ENCODE results near the gene TRUB1. TPM values are rescaled to one million over a fixed set of nuclear protein-coding genes. Genes with fewer than 3 reads are reported as not detected.

The TRUB1 gene
- total RNA-seq, 1 donor, result 31.8 TPM

- no peak overlapping the region for H3K4me3 ChIP-seq (ENCODE audit: low read depth, low read length)
- TF ChIP-seq CTCF (IDR thresholded peaks at IDR 0.05; ENCODE audit: insufficient read depth, low read length), result no peak
- DNase-seq (ENCODE audit: low read depth), result no peak
These were observed 25.5 kb upstream of the TRUB1 start for GRCh38 chr10:114912470-114912859.

GRCh38 chr10:114914560-114914959, 23.4 kb upstream of the TRUB1 start:
- TF ChIP-seq CTCF (IDR thresholded peaks at IDR 0.05; ENCODE audit: insufficient read depth, low read length), result no peak
- H3K4me3 ChIP-seq (ENCODE audit: low read depth, low read length), result no peak overlapping the region
- no peak for DNase-seq (ENCODE audit: low read depth)

- TF ChIP-seq CTCF (IDR thresholded peaks at IDR 0.05; ENCODE audit: insufficient read depth, low read length), result no peak
- no peak overlapping the region for H3K4me3 ChIP-seq (ENCODE audit: low read depth, low read length)
- DNase-seq (ENCODE audit: low read depth), result no peak
These were observed 22.7 kb upstream of the TRUB1 start for GRCh38 chr10:114915294-114915693.

GRCh38 chr10:114916653-114917052, 21.3 kb upstream of the TRUB1 start:
- H3K4me3 ChIP-seq (ENCODE audit: low read depth, low read length), result no peak overlapping the region
- no peak for TF ChIP-seq CTCF (IDR thresholded peaks at IDR 0.05; ENCODE audit: insufficient read depth, low read length)
- DNase-seq (ENCODE audit: low read depth), result no peak

- TF ChIP-seq CTCF (IDR thresholded peaks at IDR 0.05; ENCODE audit: insufficient read depth, low read length), result no peak
- DNase-seq (ENCODE audit: low read depth), result no peak
- H3K4me3 ChIP-seq (ENCODE audit: low read depth, low read length), result no peak overlapping the region
These were observed 20.5 kb upstream of the TRUB1 start for GRCh38 chr10:114917459-114917858.

- no peak for TF ChIP-seq CTCF (IDR thresholded peaks at IDR 0.05; ENCODE audit: insufficient read depth, low read length)
- DNase-seq (ENCODE audit: low read depth), result no peak
- H3K4me3 ChIP-seq (ENCODE audit: low read depth, low read length), result no peak overlapping the region
These were observed 19.9 kb upstream of the TRUB1 start for GRCh38 chr10:114917927-114918672.

GRCh38 chr10:114920459-114920858, 17.5 kb upstream of the TRUB1 start:
- no peak for TF ChIP-seq CTCF (IDR thresholded peaks at IDR 0.05; ENCODE audit: insufficient read depth, low read length)
- no peak overlapping the region for H3K4me3 ChIP-seq (ENCODE audit: low read depth, low read length)
- no peak for DNase-seq (ENCODE audit: low read depth)
